ENCODE results near the gene SLC12A7.
A peak's percentile ranks its signal among the peaks of the same experiment; 100 is the strongest.
"Not testable (repeated sequence)": the region's sequence is repeated elsewhere in the genome, so short reads cannot be mapped to it uniquely, and the experiment has no call there.

The SLC12A7 gene

DNA sequence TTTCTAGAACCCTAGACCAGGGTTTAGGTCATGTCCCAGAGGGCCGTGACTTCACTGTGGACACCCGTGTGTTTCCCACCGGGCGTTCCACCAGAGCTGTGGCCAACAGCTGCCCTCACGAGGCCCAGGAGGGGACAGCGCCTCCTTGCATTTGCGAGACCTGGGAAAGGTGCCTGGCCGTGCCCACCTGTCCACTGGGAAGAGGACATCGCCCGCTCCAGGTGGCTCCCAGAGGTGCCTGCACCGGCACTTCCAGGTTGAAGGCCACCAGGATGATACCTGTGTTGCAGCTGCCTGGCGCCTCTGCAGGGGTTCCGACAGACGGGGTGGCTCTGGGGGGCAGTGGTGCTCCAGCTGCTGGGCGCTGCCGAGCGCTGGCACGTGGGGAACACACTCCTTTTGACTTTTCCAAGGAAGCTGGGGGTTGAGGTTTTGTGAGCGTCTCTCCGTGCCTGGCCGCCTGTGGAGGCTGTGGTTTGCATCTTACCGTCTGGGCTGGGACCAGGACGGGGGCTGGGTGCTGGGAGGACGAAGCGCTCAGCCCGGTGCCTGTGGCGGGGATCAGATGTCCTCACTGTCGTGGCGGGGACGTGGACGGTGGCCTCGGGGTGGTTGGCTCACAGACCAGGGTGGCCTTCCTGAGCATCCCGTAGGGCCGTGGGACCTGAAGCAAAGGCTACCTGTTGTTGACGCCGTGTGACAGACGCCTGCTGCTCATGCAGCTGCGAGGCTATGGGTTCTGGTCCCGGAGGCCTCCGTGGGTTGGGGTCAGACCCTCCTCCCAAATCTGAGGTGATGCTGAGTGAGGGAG lies 84.0 kb downstream of the SLC12A7 start:
- no peak for DNase-seq

GRCh38 chr5:1026700-1027621 lies 84.9 kb downstream of the SLC12A7 start:
- DNase-seq: no peak

DNA sequence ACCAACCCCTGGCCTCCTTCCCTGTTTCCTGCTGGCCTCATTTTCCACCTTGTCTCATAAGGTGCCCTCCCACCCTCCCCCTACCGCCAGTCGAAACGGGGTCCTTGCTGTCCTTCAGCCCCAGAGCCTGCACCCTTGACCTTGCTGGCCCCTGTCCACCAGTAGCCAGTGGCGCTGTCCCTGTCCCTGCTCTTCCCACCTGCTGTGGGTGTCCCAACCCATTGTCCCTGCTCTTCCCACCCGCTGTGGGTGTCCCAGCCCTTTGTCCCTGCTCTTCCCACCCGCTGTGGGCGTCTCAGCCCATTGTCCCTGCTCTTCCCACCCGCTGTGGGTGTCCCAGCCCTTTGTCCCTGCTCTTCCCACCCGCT lies 89.9 kb downstream of the SLC12A7 start:
- DNase-seq: not testable (repeated sequence)

DNA sequence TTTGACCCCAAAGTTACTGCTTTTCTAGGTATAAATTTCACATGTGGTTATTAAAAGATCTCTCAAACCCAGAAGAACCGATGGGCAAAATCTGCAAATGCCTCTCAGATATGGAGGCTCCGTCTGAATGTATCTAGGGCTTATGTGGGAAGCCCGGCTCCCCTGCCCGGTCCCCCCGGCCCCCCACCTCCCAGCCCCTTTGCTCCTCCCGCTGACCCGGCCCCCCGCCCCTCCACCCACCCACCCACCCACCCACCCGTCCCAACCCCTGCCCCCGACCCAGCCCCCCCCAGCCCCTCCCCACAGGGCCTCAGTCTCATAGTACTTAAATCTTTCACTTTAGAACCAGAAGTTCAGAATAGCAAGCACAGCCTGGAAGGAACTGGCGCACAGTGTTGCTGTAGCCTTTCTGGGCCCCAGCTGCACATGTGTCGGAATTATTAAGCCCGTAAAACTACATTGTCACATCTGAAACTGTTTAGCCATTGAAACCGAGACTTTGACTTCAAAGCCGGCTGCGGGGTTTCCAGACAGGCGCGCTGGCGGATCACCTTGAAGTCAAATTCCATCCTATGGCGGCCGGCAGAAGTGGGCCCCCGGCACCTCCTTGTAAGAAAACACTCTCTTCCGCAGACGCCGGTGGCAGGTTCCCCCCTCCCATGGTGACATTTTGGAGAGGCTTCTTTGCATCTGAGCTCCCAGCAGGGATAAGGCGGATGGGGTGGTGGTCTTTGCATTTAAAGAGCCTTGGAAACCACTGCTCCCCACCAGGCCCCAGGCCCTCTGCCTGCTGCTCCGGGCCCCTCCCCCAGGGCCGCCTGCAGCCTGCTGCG lies 90.5 kb downstream of the SLC12A7 start:
- no peak for DNase-seq

GRCh38 chr5:1020452-1020961 lies 91.4 kb downstream of the SLC12A7 start:
- no peak for DNase-seq

DNA sequence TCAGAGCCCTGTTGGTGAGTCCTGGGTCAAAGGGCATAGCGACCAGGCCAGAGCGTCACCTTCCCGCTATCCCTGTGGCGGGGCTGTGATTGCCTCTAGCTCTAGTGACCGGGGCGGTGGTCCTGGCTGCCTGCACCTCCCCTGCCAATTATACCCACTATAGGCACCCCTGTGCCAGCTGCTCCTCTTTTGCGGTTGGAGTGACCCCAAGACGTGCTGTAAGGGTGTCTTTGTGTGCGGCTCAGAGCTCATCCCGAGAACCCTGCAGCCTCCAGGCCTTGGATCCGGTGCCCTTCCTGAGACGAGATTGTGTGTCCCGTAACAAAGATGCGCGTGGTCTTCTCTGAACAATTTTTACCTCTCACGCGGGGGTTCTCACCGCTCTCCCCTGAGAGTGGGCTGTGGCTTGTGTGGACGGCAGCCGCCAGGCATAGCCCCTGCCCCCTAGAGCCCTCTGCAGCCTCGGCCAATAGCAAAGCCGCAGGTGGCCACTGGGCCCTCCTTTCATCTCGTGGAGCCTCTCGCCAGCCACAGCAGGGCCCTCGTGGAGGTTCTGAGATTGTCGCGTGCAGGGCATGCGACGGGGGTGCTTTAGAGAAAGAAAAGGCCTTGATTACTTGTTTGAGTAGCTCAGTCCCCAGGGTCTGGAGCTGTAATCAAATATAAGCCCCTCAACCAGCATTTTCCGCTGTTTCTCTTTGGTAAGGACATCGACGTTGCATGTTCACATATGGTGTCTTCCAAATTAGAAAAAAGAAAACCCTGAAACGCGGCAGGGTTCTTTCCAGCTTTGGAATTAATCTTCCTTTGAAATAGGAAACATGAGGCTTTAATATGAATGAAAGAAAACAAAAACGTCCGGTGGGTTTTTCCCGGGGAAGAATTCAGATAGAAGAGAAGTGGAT lies 92.6 kb downstream of the SLC12A7 start:
- no peak for DNase-seq

GRCh38 chr5:1018596-1018995 lies 93.3 kb downstream of the SLC12A7 start:
- DNase-seq: no peak

GRCh38 chr5:1017691-1018455 lies 94.0 kb downstream of the SLC12A7 start:
- DNase-seq: no peak

DNA sequence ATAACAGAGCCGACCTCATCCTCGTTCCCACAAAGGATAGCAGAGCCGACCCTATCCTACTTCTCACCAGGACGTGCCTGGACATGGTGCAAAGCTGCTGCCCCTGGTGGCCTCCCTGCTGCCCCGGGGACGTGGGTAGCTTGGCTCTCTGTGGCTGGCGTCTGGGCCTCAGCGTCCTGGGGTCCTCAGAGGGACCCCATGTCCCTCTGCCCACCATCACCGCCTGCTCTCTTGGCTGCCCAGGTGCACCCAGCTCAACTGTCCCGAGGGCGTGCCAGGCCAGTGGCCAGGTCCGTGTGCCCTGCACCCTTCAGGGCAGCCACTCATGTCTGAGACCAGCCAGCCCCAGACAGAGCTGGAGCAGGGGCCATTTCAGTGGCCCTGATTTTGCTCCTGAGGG lies 94.8 kb downstream of the SLC12A7 start:
- DNase-seq: no peak

GRCh38 chr5:1016476-1016875 lies 95.4 kb downstream of the SLC12A7 start:
- DNase-seq: no peak

DNA sequence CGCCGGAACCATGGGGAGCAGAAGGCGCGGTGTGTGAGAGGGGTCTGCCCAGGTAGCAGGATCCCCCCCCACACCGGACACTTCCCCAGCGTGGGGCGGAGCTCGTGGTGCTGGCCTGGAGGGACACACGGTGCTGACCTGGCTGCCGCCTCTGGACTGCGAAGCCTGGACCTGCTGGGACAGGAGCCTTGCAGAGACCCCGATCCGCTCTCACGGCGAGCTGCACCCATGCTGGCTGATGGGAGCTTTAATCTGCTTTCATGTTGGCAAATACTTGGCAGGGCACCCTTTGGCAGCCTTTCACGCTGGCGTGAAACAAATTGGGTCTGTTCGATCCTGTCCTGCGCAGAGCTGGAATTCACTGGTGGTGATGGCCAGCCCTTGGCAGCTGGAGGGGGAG lies 95.8 kb downstream of the SLC12A7 start:
- DNase-seq: peak in 41 of 58 donors; percentile 5 to 62 (median 29)

GRCh38 chr5:1015507-1015906 lies 96.4 kb downstream of the SLC12A7 start:
- DNase-seq: no peak

DNA sequence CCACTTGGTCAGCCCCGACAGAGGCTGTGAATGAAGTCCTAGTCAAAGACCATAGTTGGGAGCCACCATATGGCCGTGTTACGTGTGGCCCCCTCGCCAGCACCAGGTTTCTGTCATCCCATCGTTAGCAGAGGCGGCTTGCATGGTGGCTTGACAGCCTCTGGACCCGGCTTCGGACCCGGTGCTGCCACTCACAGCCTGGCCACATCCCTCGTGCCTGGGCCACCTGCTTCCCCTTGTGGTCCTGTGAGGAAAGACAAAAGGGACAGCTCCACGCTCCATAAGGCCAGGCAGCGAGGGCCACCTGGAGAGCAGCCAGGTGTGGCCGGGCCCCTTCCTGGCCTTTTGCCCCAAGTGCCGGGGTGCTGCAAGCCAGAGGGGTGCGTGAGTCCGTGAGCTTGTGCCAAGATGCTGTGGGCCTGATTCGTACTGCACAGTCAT lies 97.1 kb downstream of the SLC12A7 start:
- no peak for DNase-seq

- DNase-seq: no peak
These were observed 97.5 kb downstream of the SLC12A7 start for GRCh38 chr5:1014346-1014745.

DNA sequence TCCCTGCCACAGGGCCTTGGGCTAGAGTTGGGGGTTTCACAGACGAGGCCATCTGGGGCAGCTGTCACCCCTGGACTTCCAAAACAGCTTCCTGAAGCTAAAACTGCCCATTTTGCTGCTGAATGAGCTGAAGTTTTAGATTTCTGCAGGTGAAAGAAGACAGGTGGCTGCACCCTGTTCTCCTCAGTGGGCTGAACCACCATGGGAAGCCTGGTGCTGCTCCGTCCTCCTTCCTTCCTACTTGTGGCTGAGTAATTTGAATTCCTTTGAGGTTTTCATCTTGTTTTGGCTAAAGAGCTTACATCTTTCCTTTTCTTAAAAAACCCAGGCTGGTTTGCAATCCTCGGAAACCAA lies 97.9 kb downstream of the SLC12A7 start:
- no peak for DNase-seq

GRCh38 chr5:1013238-1013947 lies 98.5 kb downstream of the SLC12A7 start:
- no peak for DNase-seq

DNA sequence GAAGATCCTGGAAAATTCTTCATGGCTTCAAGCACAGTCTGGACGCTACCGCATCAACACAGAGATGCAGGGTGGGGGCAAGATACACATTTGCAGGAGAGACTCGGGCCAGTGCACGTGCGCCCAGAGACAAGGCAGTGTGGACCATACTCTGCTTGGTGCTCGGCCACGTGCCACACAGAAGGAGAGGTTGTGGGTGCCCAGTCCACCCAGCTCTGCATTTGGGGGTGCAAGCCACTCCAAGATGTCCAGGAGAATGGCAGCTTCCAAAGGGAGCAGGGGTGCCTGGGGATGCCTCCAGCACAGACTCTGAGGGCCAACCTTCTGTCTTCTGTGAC lies 99.0 kb downstream of the SLC12A7 start:
- DNase-seq: no peak

DNA sequence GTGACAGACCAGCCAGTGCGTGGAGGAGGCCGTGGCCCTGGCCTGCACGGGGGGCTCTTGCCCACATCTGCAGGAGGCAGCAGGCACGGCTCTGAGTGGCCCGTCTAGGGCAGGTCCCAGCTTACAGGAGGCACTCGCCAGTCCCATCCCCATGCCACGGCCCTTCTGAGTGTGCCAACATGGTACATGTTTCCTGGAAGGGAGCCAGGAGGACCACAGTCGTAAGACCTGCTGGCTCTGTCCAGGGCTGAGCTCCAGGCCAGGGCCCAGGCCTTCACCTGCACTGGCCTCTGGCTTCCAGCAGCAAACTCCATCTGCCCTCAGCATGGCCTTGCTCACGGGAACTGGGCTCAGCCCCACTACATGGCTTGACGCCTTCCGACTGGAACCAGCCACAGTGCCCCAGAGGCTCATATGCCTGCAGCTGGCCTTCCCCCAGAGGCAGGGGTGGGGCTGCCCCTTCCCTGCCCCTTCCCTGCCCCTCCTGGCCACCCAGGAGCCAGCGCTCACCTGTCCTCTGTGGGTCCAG lies 99.5 kb downstream of the SLC12A7 start:
- DNase-seq: no peak

Measured in anterior cingulate cortex (tissue), 58 donors.